SU-DHL-6 (cell line): ENCODE results near the gene GRM8.

ENCODE experiments used
- H2AFZ ChIP-seq: fragments of 200-600 bp; sonication (generic); 2 replicates; pipeline ENCODE4 v1.6.1; 2014; ENCODE audit warnings: low read depth, mild to moderate bottlenecking, moderate library complexity, mixed read lengths, antibody characterized with exemption, low read length; ENCODE audit not compliant: severe bottlenecking
- H3F3A ChIP-seq: fragments of 200-600 bp; shearing (Covaris generic); 2 replicates; pipeline ENCODE4 v1.6.0; 2016; ENCODE audit warnings: antibody characterized with exemption, mild to moderate bottlenecking; ENCODE audit not compliant: insufficient read depth
- H3K27ac ChIP-seq: fragments of 200-600 bp; sonication (generic); 2 replicates; pipeline ENCODE4 v1.5.1; 2016; ENCODE audit warnings: low read depth, mild to moderate bottlenecking, low read length, moderate library complexity, mixed read lengths
- H3K27me3 ChIP-seq: fragments of 200-600 bp; sonication (generic), shearing (Covaris generic); 2 replicates; pipeline ENCODE4 v1.6.0; 2014; ENCODE audit warnings: mild to moderate bottlenecking, low read length
- H3K36me3 ChIP-seq: fragments of 200-600 bp; sonication (generic); 2 replicates; pipeline ENCODE4 v1.6.1; 2014; ENCODE audit warnings: mild to moderate bottlenecking, low read length, mixed read lengths
- H3K4me2 ChIP-seq: fragments of 300-600, 200-600 bp; shearing (Covaris generic), sonication (generic); 2 replicates; pipeline ENCODE4 v1.6.0; 2014; ENCODE audit warnings: low read length, low read depth, mild to moderate bottlenecking; ENCODE audit not compliant: poor library complexity, severe bottlenecking
- H3K4me3 ChIP-seq: fragments of 200-600 bp; sonication (generic); 2 replicates; pipeline ENCODE4 v1.5.1; 2014; ENCODE audit warnings: antibody characterized with exemption, low read length, mild to moderate bottlenecking, mixed read lengths; ENCODE audit not compliant: insufficient read depth, poor library complexity, severe bottlenecking
- H3K79me2 ChIP-seq: fragments of 200-600 bp; sonication (generic); 2 replicates; pipeline ENCODE4 v1.6.1; 2014; ENCODE audit warnings: mild to moderate bottlenecking, low read length, moderate library complexity; ENCODE audit not compliant: insufficient read depth
- H3K9ac ChIP-seq: fragments of 200-600 bp; sonication (generic); 2 replicates; pipeline ENCODE4 v1.7.0; 2014; ENCODE audit warnings: mild to moderate bottlenecking, low read length
- H3K9me2 ChIP-seq: fragments of 200-600 bp; sonication (generic); replicated peaks from 2 replicates; pipeline ENCODE4 v1.6.1; 2014; ENCODE audit warnings: low read length; ENCODE audit not compliant: insufficient read depth
- H3K9me3 ChIP-seq: fragments of 200-600 bp; sonication (generic); 2 replicates; pipeline ENCODE4 v1.6.1; 2014; ENCODE audit warnings: low read length, mixed read lengths; ENCODE audit not compliant: insufficient read depth
- H4K20me1 ChIP-seq: fragments of 200-600 bp; sonication (generic); 2 replicates; pipeline ENCODE4 v1.6.1; 2014; ENCODE audit warnings: low read depth, mild to moderate bottlenecking, antibody characterized with exemption, low read length, moderate library complexity, mixed read lengths
- EZH2phosphoT487 ChIP-seq: fragments of 200-600 bp; sonication (generic), shearing (Covaris generic); conservative IDR thresholded peaks from 2 replicates; pipeline ENCODE4 v1.6.1; 2018; ENCODE audit warnings: mild to moderate bottlenecking, antibody characterized with exemption, low read length, moderate library complexity, mixed read lengths
- TF ChIP-seq, protein P1 (sequence below): fragments of 200-600 bp; sonication (generic); IDR thresholded peaks from one replicate; pipeline ENCODE4 v1.5.1; 2017; ENCODE audit warnings: antibody characterized with exemption, mild to moderate bottlenecking, low read length, moderate library complexity; ENCODE audit not compliant: insufficient read depth, poor library complexity, severe bottlenecking

GRM8 gene

DNA sequence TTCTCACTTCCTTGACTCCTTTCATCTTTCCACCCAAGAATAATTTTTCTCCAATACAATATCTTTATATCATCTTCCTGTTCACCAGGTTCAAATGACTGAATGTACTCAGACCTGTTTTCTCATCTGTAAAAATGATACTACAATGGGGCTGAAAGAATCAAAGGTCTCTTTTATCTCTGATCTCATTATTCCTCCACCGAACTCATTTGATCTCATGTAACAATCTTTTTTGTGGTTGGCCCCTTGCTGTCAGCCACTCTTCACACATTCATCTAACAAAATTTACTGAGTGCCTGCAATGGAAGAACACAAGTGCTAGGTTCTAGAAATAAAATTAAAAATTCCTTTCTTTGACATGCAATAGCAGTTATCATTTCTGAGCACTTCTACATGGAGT, 65.0 kb downstream of the GRM8 start:
- no peak overlapping the region for H3K4me3 ChIP-seq
- no peak overlapping the region for H3K4me2 ChIP-seq
- H3K36me3 ChIP-seq, result no peaks in the 10 kb centered on the region
- H3F3A ChIP-seq, result no peaks in the 10 kb centered on the region
- H2AFZ ChIP-seq, result no peak overlapping the region
- no peaks in the 10 kb centered on the region for H3K79me2 ChIP-seq
- H4K20me1 ChIP-seq, result no peaks in the 10 kb centered on the region
- H3K27me3 ChIP-seq, result 0 out of 2 replicates have a peak, but pooled peaks cover 3% of the 10 kb centered on the region
- H3K9me2 ChIP-seq, result no peaks in the 10 kb centered on the region
- no peak overlapping the region for H3K9ac ChIP-seq
- no peaks in the 10 kb centered on the region for H3K9me3 ChIP-seq
- H3K27ac ChIP-seq, result no peak overlapping the region
- TF ChIP-seq EZH2phosphoT487, result no peak
- TF ChIP-seq, protein P1, sequence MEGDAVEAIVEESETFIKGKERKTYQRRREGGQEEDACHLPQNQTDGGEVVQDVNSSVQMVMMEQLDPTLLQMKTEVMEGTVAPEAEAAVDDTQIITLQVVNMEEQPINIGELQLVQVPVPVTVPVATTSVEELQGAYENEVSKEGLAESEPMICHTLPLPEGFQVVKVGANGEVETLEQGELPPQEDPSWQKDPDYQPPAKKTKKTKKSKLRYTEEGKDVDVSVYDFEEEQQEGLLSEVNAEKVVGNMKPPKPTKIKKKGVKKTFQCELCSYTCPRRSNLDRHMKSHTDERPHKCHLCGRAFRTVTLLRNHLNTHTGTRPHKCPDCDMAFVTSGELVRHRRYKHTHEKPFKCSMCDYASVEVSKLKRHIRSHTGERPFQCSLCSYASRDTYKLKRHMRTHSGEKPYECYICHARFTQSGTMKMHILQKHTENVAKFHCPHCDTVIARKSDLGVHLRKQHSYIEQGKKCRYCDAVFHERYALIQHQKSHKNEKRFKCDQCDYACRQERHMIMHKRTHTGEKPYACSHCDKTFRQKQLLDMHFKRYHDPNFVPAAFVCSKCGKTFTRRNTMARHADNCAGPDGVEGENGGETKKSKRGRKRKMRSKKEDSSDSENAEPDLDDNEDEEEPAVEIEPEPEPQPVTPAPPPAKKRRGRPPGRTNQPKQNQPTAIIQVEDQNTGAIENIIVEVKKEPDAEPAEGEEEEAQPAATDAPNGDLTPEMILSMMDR, result no peak

GRCh38 chr7:127186686-127187085, 66.1 kb downstream of the GRM8 start:
- Histone ChIP-seq H3K27ac (no peak overlapping the region), H3F3A (no peaks in the 10 kb centered on the region), H2AFZ (no peak overlapping the region), H3K79me2 (no peaks in the 10 kb centered on the region), H3K36me3 (no peaks in the 10 kb centered on the region), H3K9ac (no peak overlapping the region), H3K9me2 (no peaks in the 10 kb centered on the region), H3K4me2 (no peak overlapping the region), H3K4me3 (no peak overlapping the region), H4K20me1 (no peaks in the 10 kb centered on the region), H3K27me3 (0 out of 2 replicates have a peak, but pooled peaks cover 3% of the 10 kb centered on the region), H3K9me3 (no peaks in the 10 kb centered on the region)
- TF ChIP-seq, protein P1, result no peak
- TF ChIP-seq EZH2phosphoT487, result no peak

DNA sequence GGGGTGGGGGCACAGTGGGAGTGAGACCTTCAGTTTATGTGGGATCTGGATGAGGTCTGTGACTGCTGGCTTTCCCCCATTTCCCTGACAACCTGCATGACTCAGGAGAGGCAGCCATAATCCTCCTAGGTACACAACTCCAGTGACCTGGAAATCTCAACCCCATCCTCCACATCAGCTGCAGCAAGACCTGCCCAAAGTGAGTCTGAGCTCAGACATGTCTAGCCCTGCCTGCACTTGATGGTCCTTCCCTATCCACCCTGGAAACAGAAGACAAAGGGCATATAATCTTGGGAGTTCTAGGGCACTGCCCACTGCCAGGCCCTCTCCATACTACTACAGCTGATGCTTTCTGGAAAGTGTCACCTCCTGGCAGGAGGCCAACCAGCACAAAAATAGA, 75.6 kb downstream of the GRM8 start:
- no peak for TF ChIP-seq EZH2phosphoT487
- TF ChIP-seq, protein P1, result no peak
- no peaks in the 10 kb centered on the region for H3K79me2 ChIP-seq
- no peaks in the 10 kb centered on the region for H3K9me3 ChIP-seq

More for the DNA sequence above, 75.6 kb downstream of the GRM8 start:
- no peaks in the 10 kb centered on the region for H3K9me2 ChIP-seq
- no peak overlapping the region for H2AFZ ChIP-seq
- no peaks in the 10 kb centered on the region for H4K20me1 ChIP-seq
- no peak overlapping the region for H3K27ac ChIP-seq
- no peaks in the 10 kb centered on the region for H3F3A ChIP-seq
- H3K36me3 ChIP-seq, result no peaks in the 10 kb centered on the region
- no peak overlapping the region for H3K4me2 ChIP-seq
- no peaks in the 10 kb centered on the region for H3K27me3 ChIP-seq
- H3K9ac ChIP-seq, result no peak overlapping the region
- H3K4me3 ChIP-seq, result no peak overlapping the region
